ENCODE measurements around the gene NUDT14. TPM values are rescaled to one million over a fixed set of nuclear protein-coding genes. Genes with fewer than 3 reads are reported as not detected.

Gene NUDT14
- total RNA-seq, 4 donors from 2014 or later: 14.6 to 22.2 (median 19.8) TPM

DNA sequence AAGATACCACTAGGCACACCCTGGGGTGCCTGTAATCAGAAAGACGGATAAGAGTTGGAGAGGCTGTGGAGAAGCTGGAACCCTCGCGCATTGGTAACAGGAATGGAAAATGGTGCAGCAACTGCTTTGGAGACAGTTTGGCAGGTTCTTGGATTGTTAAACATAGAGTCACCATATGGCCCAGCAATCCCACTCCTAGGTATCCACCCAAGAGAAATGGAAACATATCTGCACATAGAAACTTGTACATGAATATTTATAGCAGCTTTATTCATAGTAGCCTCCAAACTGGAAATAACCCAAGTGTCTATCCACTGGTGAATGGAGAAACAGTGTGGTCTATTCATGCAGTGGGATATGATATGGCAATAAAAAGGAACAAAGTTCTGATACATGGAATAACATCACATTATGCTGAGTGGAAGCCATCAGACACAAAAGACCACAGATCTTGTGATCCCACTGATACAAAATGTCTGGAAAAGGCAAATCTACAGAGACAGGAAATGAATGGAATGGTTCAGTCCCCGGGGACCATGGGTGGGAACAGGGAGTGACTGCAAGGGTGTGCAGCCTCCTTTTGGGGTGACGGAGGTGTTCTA, 57.9 kb downstream of the NUDT14 start:
- Histone ChIP-seq H3K4me1 (peaks cover 24% of the 10 kb centered on the region), H3K9me3 (no peaks in the 10 kb centered on the region), H3K27me3 (peaks cover 25% of the 10 kb centered on the region), H3K4me3 (no peak overlapping the region), H3K36me3 (no peaks in the 10 kb centered on the region), H3K27ac (no peak overlapping the region)
- 81% methylated on average over 5 of the region's 5 CpGs for WGBS
- DNase-seq (ENCODE audit: low spot score in 2 of 2): peak in 1 of 2 donors; percentile 24
- TF ChIP-seq POLR2AphosphoS5 (IDR thresholded peaks at IDR 0.05) (no peak), POLR2A (IDR thresholded peaks at IDR 0.05) (no peak), EP300 (IDR thresholded peaks at IDR 0.05) (no peak)
- TF ChIP-seq, protein P1, sequence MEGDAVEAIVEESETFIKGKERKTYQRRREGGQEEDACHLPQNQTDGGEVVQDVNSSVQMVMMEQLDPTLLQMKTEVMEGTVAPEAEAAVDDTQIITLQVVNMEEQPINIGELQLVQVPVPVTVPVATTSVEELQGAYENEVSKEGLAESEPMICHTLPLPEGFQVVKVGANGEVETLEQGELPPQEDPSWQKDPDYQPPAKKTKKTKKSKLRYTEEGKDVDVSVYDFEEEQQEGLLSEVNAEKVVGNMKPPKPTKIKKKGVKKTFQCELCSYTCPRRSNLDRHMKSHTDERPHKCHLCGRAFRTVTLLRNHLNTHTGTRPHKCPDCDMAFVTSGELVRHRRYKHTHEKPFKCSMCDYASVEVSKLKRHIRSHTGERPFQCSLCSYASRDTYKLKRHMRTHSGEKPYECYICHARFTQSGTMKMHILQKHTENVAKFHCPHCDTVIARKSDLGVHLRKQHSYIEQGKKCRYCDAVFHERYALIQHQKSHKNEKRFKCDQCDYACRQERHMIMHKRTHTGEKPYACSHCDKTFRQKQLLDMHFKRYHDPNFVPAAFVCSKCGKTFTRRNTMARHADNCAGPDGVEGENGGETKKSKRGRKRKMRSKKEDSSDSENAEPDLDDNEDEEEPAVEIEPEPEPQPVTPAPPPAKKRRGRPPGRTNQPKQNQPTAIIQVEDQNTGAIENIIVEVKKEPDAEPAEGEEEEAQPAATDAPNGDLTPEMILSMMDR (IDR thresholded peaks at IDR 0.05): no peak

Other genes starting within 250 kb of the NUDT14 start
- 100 to 1,000 TPM; 829 to 975 (median 858) TPM for gene AHNAK2, start 202.9 kb downstream of the NUDT14 start, total RNA-seq
- 10 to 100 TPM in 2 of 4 donors, 1 to 10 TPM in 2; 6.3 to 10.9 (median 9.1) TPM for gene CLBA1, start 195.5 kb downstream of the NUDT14 start, total RNA-seq
- gene CDCA4, start 160.2 kb downstream of the NUDT14 start, total RNA-seq: 10 to 100 TPM; 27.7 to 38.6 (median 35.8) TPM
- gene GPR132, start 115.9 kb downstream of the NUDT14 start, total RNA-seq: 1 to 10 TPM in 2 of 4 donors, under 1 TPM in 2; 0.95 to 2.7 (median 1.3) TPM
- gene JAG2, start 12.5 kb downstream of the NUDT14 start, total RNA-seq: 10 to 100 TPM; 47.4 to 75.4 (median 67.2) TPM
- gene BTBD6, start 67.2 kb upstream of the NUDT14 start, total RNA-seq: 10 to 100 TPM; 38.9 to 63.7 (median 58.6) TPM
- 100 to 1,000 TPM in 1 of 4 donors, 10 to 100 TPM in 3; 37.9 to 102 (median 52.5) TPM for gene BRF1, start 119.7 kb upstream of the NUDT14 start, total RNA-seq
- 100 to 1,000 TPM in 1 of 4 donors, 10 to 100 TPM in 3; 41.9 to 100 (median 66.6) TPM for gene PACS2, start 133.4 kb upstream of the NUDT14 start, total RNA-seq
- gene TEX22, start 217.2 kb upstream of the NUDT14 start, total RNA-seq: under 1 TPM in 1 of 4 donors, not detected in 3; 0.80 TPM
- 100 to 1,000 TPM in 1 of 4 donors, 10 to 100 TPM in 3; 38.1 to 107 (median 59.5) TPM for gene MTA1, start 238.5 kb upstream of the NUDT14 start, total RNA-seq